Endothelial cell of umbilical vein (primary cell): ENCODE measurements around the gene PHF24. TPM values are rescaled to one million over a fixed set of nuclear protein-coding genes. Genes with fewer than 3 reads are reported as not detected.

Source experiments
- BruUV-seq: library from RNA; stranded (reverse); fragments of 400-500 nt; replicated peaks from 2 replicates; lab custom pipeline; 2021; lab: Mats Ljungman, UMichigan
- CTCF ChIA-PET: fragments of 300-600, 350-600 bp; sonication (Branson Sonifier 250); formaldehyde crosslinking; loops from one replicate; lab custom pipeline; 2021; ENCODE audit warnings: antibody characterized with exemption, inconsistent platforms; lab: Charles Lee
- POLR2A ChIA-PET: fragments of 300-600, 350-600 bp; sonication (Branson Sonifier 250); formaldehyde crosslinking; loops from one replicate; lab custom pipeline; 2021; ENCODE audit warnings: antibody characterized with exemption, inconsistent platforms; lab: Charles Lee
- DNase-seq: peaks from one replicate; pipeline ENCODE4 v3.0.0-alpha.2; 2011; ENCODE audit warnings: low read depth, low spot score
- FAIRE-seq: peaks from 2 replicates; lab custom pipeline; 2011; peaks lifted over from hg19 to GRCh38; lab: Jason Lieb, UNC
- H2AFZ ChIP-seq: 2 replicates; pipeline ENCODE4 v1.6.0; 2012; ENCODE audit warnings: low read depth, low read length, control low read depth, inconsistent platforms
- H3K27ac ChIP-seq: 2 replicates; pipeline ENCODE4 v1.5.1; 2011; ENCODE audit warnings: low read depth, mild to moderate bottlenecking, control low read depth, low read length, moderate library complexity; ENCODE audit not compliant: insufficient read depth
- H3K27me3 ChIP-seq, 2 experiments: 2 replicates each; pipeline versions ENCODE4 v1.6.0 to v1.6.1; 2011; ENCODE audit warnings: low read length in 2 of 2, mixed read lengths in 1 of 2; ENCODE audit not compliant: control insufficient read depth in 2 of 2, insufficient read depth in 2 of 2
- H3K36me3 ChIP-seq, 2 experiments: 2 replicates in 1 of 2; 3 replicates in 1 of 2; pipeline ENCODE4 v1.5.1; 2011; ENCODE audit warnings: low read length in 2 of 2, mild to moderate bottlenecking in 1 of 2, moderate library complexity in 1 of 2; ENCODE audit not compliant: control insufficient read depth in 2 of 2, insufficient read depth in 2 of 2; ENCODE audit errors: extremely low read depth in 1 of 2
- H3K4me1 ChIP-seq: 3 replicates; pipeline ENCODE4 v1.5.1; 2011; ENCODE audit warnings: mild to moderate bottlenecking, low read length; ENCODE audit not compliant: control insufficient read depth, insufficient read depth; ENCODE audit errors: extremely low read depth
- H3K4me2 ChIP-seq: 2 replicates; pipeline ENCODE4 v1.6.1; 2011; ENCODE audit warnings: low read length, control low read depth, mixed read lengths; ENCODE audit not compliant: insufficient read depth
- H3K4me3 ChIP-seq, 3 experiments: fragments of 200-600 bp in 1 of 3; sonication (generic), shearing (Covaris generic) in 1 of 3; replicated peaks in 1 of 3; 2 replicates each; pipeline ENCODE4 v1.5.1; 2011 to 2016; ENCODE audit warnings: control low read depth in 3 of 3, low read length in 3 of 3, mild to moderate bottlenecking in 2 of 3, inconsistent platforms in 1 of 3, low read depth in 1 of 3, moderate library complexity in 1 of 3; ENCODE audit not compliant: insufficient read depth in 1 of 3
- H3K79me2 ChIP-seq: 2 replicates; pipeline ENCODE4 v1.6.0; 2012; ENCODE audit warnings: low read length, inconsistent platforms; ENCODE audit not compliant: control insufficient read depth, insufficient read depth
- H3K9ac ChIP-seq: replicated peaks from 2 replicates; pipeline ENCODE3; 2011; ENCODE audit warnings: low read length, control low read depth; ENCODE audit not compliant: insufficient read depth; ENCODE audit errors: extremely low read depth
- H3K9me1 ChIP-seq: replicated peaks from 3 replicates; pipeline ENCODE4 v1.6.0; 2011; ENCODE audit warnings: mild to moderate bottlenecking, low read length; ENCODE audit not compliant: control insufficient read depth, insufficient read depth; ENCODE audit errors: extremely low read depth
- H3K9me3 ChIP-seq: replicated peaks from 2 replicates; pipeline ENCODE4 v1.5.1; 2012; ENCODE audit warnings: low read length, inconsistent platforms; ENCODE audit not compliant: control insufficient read depth, insufficient read depth
- H4K20me1 ChIP-seq: replicated peaks from 2 replicates; pipeline ENCODE3; 2011; ENCODE audit warnings: mild to moderate bottlenecking, low read length; ENCODE audit not compliant: control insufficient read depth, insufficient read depth; ENCODE audit errors: extremely low read depth
- CTCF ChIP-seq, 2 donors: IDR thresholded peaks; 1 replicate in 1 of 2; 2 replicates in 1 of 2; pipeline ENCODE4 v1.5.1; 2011; ENCODE audit warnings: low read length in 2 of 2, mild to moderate bottlenecking in 2 of 2, moderate library complexity in 2 of 2, control low read depth in 1 of 2, inconsistent platforms in 1 of 2, low read depth in 1 of 2; ENCODE audit not compliant: insufficient read depth in 1 of 2; ENCODE audit errors: extremely low read depth in 1 of 2
- EZH2 ChIP-seq: IDR thresholded peaks from 2 replicates; pipeline ENCODE4 v1.6.1; 2012; ENCODE audit warnings: borderline replicate concordance, low read depth, mild to moderate bottlenecking, moderate library complexity, low read length, inconsistent platforms; ENCODE audit not compliant: severe bottlenecking
- FOS ChIP-seq: IDR thresholded peaks from 2 replicates; pipeline ENCODE4 v1.6.1; 2011; ENCODE audit warnings: mild to moderate bottlenecking, low read length, moderate library complexity, borderline replicate concordance; ENCODE audit not compliant: insufficient read depth
- GATA2 ChIP-seq: IDR thresholded peaks from 2 replicates; pipeline ENCODE4 v1.7.0; 2011; ENCODE audit warnings: low read depth, mild to moderate bottlenecking, moderate library complexity, mixed read lengths, low read length; ENCODE audit not compliant: insufficient read length, insufficient read depth
- JUN ChIP-seq: IDR thresholded peaks from 2 replicates; pipeline ENCODE4 v1.6.1; 2011; ENCODE audit warnings: borderline replicate concordance, low read depth; ENCODE audit not compliant: insufficient read length, insufficient read depth
- MYC ChIP-seq: IDR thresholded peaks from one replicate; pipeline ENCODE4 v1.6.1; 2011; ENCODE audit warnings: mild to moderate bottlenecking, low read depth, low read length
- POLR2A ChIP-seq: IDR thresholded peaks from 2 replicates; pipeline ENCODE4 v1.6.1; 2012; ENCODE audit warnings: low read depth, mild to moderate bottlenecking, control low read depth, low read length
- POLR2AphosphoS5 ChIP-seq: IDR thresholded peaks from 2 replicates; pipeline ENCODE4 v1.6.1; 2012; ENCODE audit warnings: low read depth, mild to moderate bottlenecking, control low read depth, low read length, moderate library complexity; ENCODE audit not compliant: insufficient read depth
- dilution Hi-C: fragments of 300-500 bp; cut with MboI; formaldehyde crosslinking; loops from one replicate; pipeline ENCODE4 v1.15.0; 2019; ENCODE audit warnings: low sequenced_read_pairs; ENCODE audit not compliant: extremely low pct_ligation_motif_present
- intact Hi-C: fragments of 100-400 bp; cut with micrococcal nuclease; formaldehyde crosslinking; loops from one replicate; pipeline ENCODE4 v1.10.0; 2022
- polyA plus RNA-seq, 4 experiments: library from polyadenylated mRNA; depleted of rRNA in 3 of 4; stranded (reverse) in 3 of 4; unstranded in 1 of 4; fragments of >200 nt; gene quantifications; 2 replicates each; pipeline versions ENCODE4 v1.2.1 to v1.2.3, GENCODE V29; 2011 to 2012; ENCODE audit warnings: missing spikeins in 1 of 4
- total RNA-seq: library from RNA; stranded (reverse); gene quantifications from 2 replicates; pipeline ENCODE4 v1.2.3, GENCODE V29; 2021
- TF ChIP-seq, protein P1 (sequence below): IDR thresholded peaks from 2 replicates; pipeline ENCODE4 v1.6.1; 2011; ENCODE audit not compliant: insufficient read depth, insufficient read length

The PHF24 gene
- total and polyA plus RNA-seq, 2 donors (not counting 3 experiments of a cell fraction or from before 2014, with no cell fraction given), result not detected

- DNase-seq, result peak; percentile 100
Measured at GRCh38 chr9:34989003-34989945, 31.2 kb downstream of the PHF24 start, which contains the start of gene DNAJB5. DNAJB5 (plus strand) TSS chr9:34989745; CDS start chr9:34990631, 886 bp downstream.

More at GRCh38 chr9:34989003-34989945, 31.2 kb downstream of the PHF24 start, which contains the start of gene DNAJB5:
- ChIA-PET POLR2A (interaction anchor here (0.7 kb wide), 1 partner anchor 68 kb away, joined by 6 read pairs; no protein-coding TSS in a partner anchor), CTCF (interaction anchor here (1.3 to 3.9 kb wide), 3 partner anchors 47 to 90 kb away, joined by 3 to 19 read pairs (median 10); no protein-coding TSS in a partner anchor)
- FAIRE-seq, result peak; percentile 99
- TF ChIP-seq MYC, result no peak
- no peak for TF ChIP-seq GATA2
- peak; percentile 49 for TF ChIP-seq POLR2AphosphoS5
- peak; percentile 67 for TF ChIP-seq POLR2A
- no peak for TF ChIP-seq JUN
- no peak for TF ChIP-seq FOS
- TF ChIP-seq, protein P1, sequence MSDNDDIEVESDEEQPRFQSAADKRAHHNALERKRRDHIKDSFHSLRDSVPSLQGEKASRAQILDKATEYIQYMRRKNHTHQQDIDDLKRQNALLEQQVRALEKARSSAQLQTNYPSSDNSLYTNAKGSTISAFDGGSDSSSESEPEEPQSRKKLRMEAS, result peak; percentile 7
- TF ChIP-seq EZH2, result no peak
- TF ChIP-seq CTCF (IDR thresholded peaks at IDR 0.05; ENCODE audit: extremely low read depth in 1 of 2, insufficient read depth in 1 of 2, low read depth in 1 of 2, low read length in 2 of 2), result no peak
- intact Hi-C loops (loop anchor here (1.0 to 10.0 kb wide), 4 partner anchors 82 to 314 kb away; no protein-coding TSS in a partner anchor), dilution Hi-C loops (no loop called here)
- H3K79me2 ChIP-seq, result no peaks in the 10 kb centered on the region
- peak within 1 kb of the TSS; percentile 92 for H3K9ac ChIP-seq
- no peaks in the 10 kb centered on the region for H3K9me3 ChIP-seq
- no peaks in the 10 kb centered on the region for H3K27me3 ChIP-seq
- no peaks in the 10 kb centered on the region for H3K9me1 ChIP-seq
- peaks cover 40% of the 10 kb centered on the region for H3K4me1 ChIP-seq
- peak within 1 kb of the TSS; percentile 47 to 88 (median 60) for H3K4me3 ChIP-seq
- H2AFZ ChIP-seq, result peak within 1 kb of the TSS; percentile 81
- peak within 1 kb of the TSS; percentile 79 for H3K27ac ChIP-seq
- H4K20me1 ChIP-seq, result no peaks in the 10 kb centered on the region
- BruUV-seq, result TSS peak; percentile 67
- no peaks in the 10 kb centered on the region for H3K36me3 ChIP-seq
- peak within 1 kb of the TSS; percentile 89 for H3K4me2 ChIP-seq
